Stimulated activated CD4-positive, alpha-beta T cell treated with anti-CD3 and anti-CD28 coated beads, Interleukin-2, amount 100 ng/mL, for 4 hours (primary cell): Measurements from ENCODE around the gene NECTIN1.

ENCODE experiments used
- DNase-seq: peaks from one replicate; pipeline ENCODE4 v3.0.0-alpha.2; 2020; ENCODE audit warnings: low read depth

Gene NECTIN1

GRCh38 chr11:119640541-119640940, 88.5 kb downstream of the NECTIN1 start:
- DNase-seq, result no peak

GRCh38 chr11:119639642-119640205, 89.3 kb downstream of the NECTIN1 start:
- DNase-seq, result no peak

GRCh38 chr11:119638851-119639250, 90.1 kb downstream of the NECTIN1 start:
- no peak for DNase-seq

GRCh38 chr11:119637481-119637880, 91.5 kb downstream of the NECTIN1 start:
- DNase-seq, result no peak

- no peak for DNase-seq
Measured at GRCh38 chr11:119635776-119636175, 93.2 kb downstream of the NECTIN1 start.

GRCh38 chr11:119635041-119635740, 93.8 kb downstream of the NECTIN1 start:
- DNase-seq, result no peak

GRCh38 chr11:119634301-119634700, 94.7 kb downstream of the NECTIN1 start:
- DNase-seq, result no peak

GRCh38 chr11:119629834-119630624, 99.0 kb downstream of the NECTIN1 start:
- no peak for DNase-seq

GRCh38 chr11:119629085-119629484, 99.9 kb downstream of the NECTIN1 start:
- no peak for DNase-seq

GRCh38 chr11:119627286-119627685, 101.7 kb downstream of the NECTIN1 start:
- no peak for DNase-seq

- no peak for DNase-seq
Measured at GRCh38 chr11:119626871-119627270, 102.1 kb downstream of the NECTIN1 start.

- no peak for DNase-seq
Measured at GRCh38 chr11:119626197-119626841, 102.7 kb downstream of the NECTIN1 start.

GRCh38 chr11:119625206-119625978, 103.6 kb downstream of the NECTIN1 start:
- no peak for DNase-seq

GRCh38 chr11:119624629-119625028, 104.4 kb downstream of the NECTIN1 start:
- DNase-seq, result no peak

GRCh38 chr11:119624102-119624615, 104.8 kb downstream of the NECTIN1 start:
- no peak for DNase-seq

- DNase-seq, result no peak
Measured at GRCh38 chr11:119623682-119624081, 105.3 kb downstream of the NECTIN1 start.

GRCh38 chr11:119622454-119623143, 106.4 kb downstream of the NECTIN1 start:
- no peak for DNase-seq

- no peak for DNase-seq
Measured at GRCh38 chr11:119619665-119620064, 109.3 kb downstream of the NECTIN1 start.

- no peak for DNase-seq
Measured at GRCh38 chr11:119618208-119618909, 110.6 kb downstream of the NECTIN1 start.

GRCh38 chr11:119617340-119617713, 111.7 kb downstream of the NECTIN1 start:
- no peak for DNase-seq
